GM23338 (cell line): ENCODE data around the gene PIK3R3. TPM values are rescaled to one million over a fixed set of nuclear protein-coding genes. Genes with fewer than 3 reads are reported as not detected.

ENCODE experiments used
- ATAC-seq: fragments of 200-7000 bp; cut with Tn5 transposase; 3 replicates; pipeline ENCODE4 v1.9.1; 2020
- DNase-seq: peaks from one replicate; pipeline ENCODE4 v3.0.0-alpha.2; 2015; ENCODE audit warnings: low spot score
- H2AFZ ChIP-seq: fragments of 200-600 bp; sonication (generic); 2 replicates; pipeline ENCODE4 v1.8.0; 2016; ENCODE audit warnings: antibody characterized with exemption, mild to moderate bottlenecking, moderate library complexity
- H3F3A ChIP-seq: fragments of 200-600 bp; sonication (generic); replicated peaks from 2 replicates; pipeline ENCODE4 v1.8.0; 2017; ENCODE audit warnings: antibody characterized with exemption, mixed run types, low read depth
- H3K27ac ChIP-seq: fragments of 200-600 bp; sonication (generic); 2 replicates; pipeline ENCODE4 v1.6.1; 2016; ENCODE audit warnings: low read depth
- H3K27me3 ChIP-seq: fragments of 200-600 bp; sonication (generic); 2 replicates; pipeline ENCODE4 v1.8.0; 2016; ENCODE audit warnings: mild to moderate bottlenecking, mixed run types, moderate library complexity; ENCODE audit not compliant: insufficient read depth
- H3K36me3 ChIP-seq: fragments of 200-600 bp; sonication (generic); 2 replicates; pipeline ENCODE4 v1.8.0; 2016; ENCODE audit warnings: mild to moderate bottlenecking; ENCODE audit not compliant: insufficient read depth
- H3K4me1 ChIP-seq: fragments of 200-600 bp; sonication (generic); 2 replicates; pipeline ENCODE4 v1.8.0; 2016; ENCODE audit warnings: mild to moderate bottlenecking, moderate library complexity; ENCODE audit not compliant: insufficient read depth
- H3K4me2 ChIP-seq: fragments of 200-600 bp; sonication (generic); 2 replicates; pipeline ENCODE4 v1.7.1; 2017; ENCODE audit warnings: mixed run types
- H3K4me3 ChIP-seq: fragments of 200-600 bp; sonication (generic); 2 replicates; pipeline ENCODE4 v1.6.1; 2016; ENCODE audit warnings: mixed run types
- H3K79me2 ChIP-seq: fragments of 200-600 bp; sonication (generic); replicated peaks from 2 replicates; pipeline ENCODE4 v1.8.0; 2017; ENCODE audit warnings: mild to moderate bottlenecking; ENCODE audit not compliant: insufficient read depth
- H3K9me2 ChIP-seq: fragments of 200-600 bp; sonication (generic); 2 replicates; pipeline ENCODE4 v1.8.0; 2017; ENCODE audit not compliant: insufficient read depth
- H4K20me1 ChIP-seq: fragments of 200-600 bp; sonication (generic); replicated peaks from 2 replicates; pipeline ENCODE4 v1.8.0; 2017; ENCODE audit warnings: mild to moderate bottlenecking; ENCODE audit not compliant: insufficient read depth
- H3K27ac Mint-ChIP-seq: 2 replicates; pipeline ENCODE4 v1.8.0; 2020; ENCODE audit warnings: inconsistent platforms, mild to moderate bottlenecking, moderate library complexity, mixed read lengths
- H3K27me3 Mint-ChIP-seq: 3 replicates; pipeline ENCODE4 v1.8.0; 2022; ENCODE audit warnings: low read depth, mild to moderate bottlenecking, moderate library complexity, mixed read lengths, inconsistent platforms; ENCODE audit not compliant: insufficient read depth, poor library complexity
- H3K36me3 Mint-ChIP-seq: 3 replicates; pipeline ENCODE4 v1.8.0; 2021; ENCODE audit warnings: low read depth, mild to moderate bottlenecking, inconsistent platforms, moderate library complexity, mixed read lengths
- H3K4me1 Mint-ChIP-seq: 3 replicates; pipeline ENCODE4 v1.8.0; 2020; ENCODE audit warnings: mild to moderate bottlenecking, inconsistent platforms, mixed read lengths
- H3K4me3 Mint-ChIP-seq: 3 replicates; pipeline ENCODE4 v1.8.0; 2021; ENCODE audit warnings: moderate library complexity, mild to moderate bottlenecking, inconsistent platforms, mixed read lengths
- H3K9me3 Mint-ChIP-seq: 3 replicates; pipeline ENCODE4 v1.8.0; 2020; ENCODE audit warnings: moderate library complexity, mild to moderate bottlenecking, inconsistent platforms, mixed read lengths
- CREB1 ChIP-seq: fragments of 250-450 bp; sonication (Bioruptor Pico); IDR thresholded peaks from 2 replicates; pipeline ENCODE4 v1.5.0; 2020; ENCODE audit warnings: low read depth, mild to moderate bottlenecking, moderate library complexity
- CTCF ChIP-seq, 2 experiments: fragments of 200-600 bp in 1 of 2; sonication (generic) in 1 of 2; conservative IDR thresholded peaks; 2 replicates each; pipeline versions ENCODE4 v1.5.1 to v1.6.1; 2016 to 2017; ENCODE audit warnings: antibody characterized with exemption in 2 of 2, low read depth in 2 of 2, mild to moderate bottlenecking in 2 of 2, moderate library complexity in 1 of 2
- ETS1 ChIP-seq: IDR thresholded peaks from 2 replicates; pipeline ENCODE4 v1.6.1; 2016; ENCODE audit warnings: antibody characterized with exemption
- EZH2 ChIP-seq: fragments of 200-600 bp; sonication (generic); IDR thresholded peaks from one replicate; pipeline ENCODE4 v1.8.0; 2017; ENCODE audit warnings: antibody characterized with exemption, mild to moderate bottlenecking, low read depth; ENCODE audit not compliant: unreplicated experiment
- EZH2phosphoT487 ChIP-seq: fragments of 200-600 bp; sonication (generic); IDR thresholded peaks from one replicate; pipeline ENCODE4 v1.8.1; 2018; ENCODE audit warnings: antibody characterized with exemption; ENCODE audit not compliant: unreplicated experiment
- JUNB ChIP-seq: IDR thresholded peaks from one replicate; pipeline ENCODE4 v1.6.1; 2016; ENCODE audit warnings: antibody characterized with exemption; ENCODE audit not compliant: unreplicated experiment
- NANOG ChIP-seq: IDR thresholded peaks from 2 replicates; pipeline ENCODE4 v1.6.1; 2016; ENCODE audit warnings: antibody characterized with exemption, borderline replicate concordance
- POLR2AphosphoS5 ChIP-seq: IDR thresholded peaks from 2 replicates; pipeline ENCODE4 v1.6.1; 2016; ENCODE audit warnings: antibody characterized with exemption, low read depth
- STAT1 ChIP-seq: IDR thresholded peaks from one replicate; pipeline ENCODE4 v1.6.1; 2016; ENCODE audit warnings: antibody characterized with exemption; ENCODE audit not compliant: unreplicated experiment
- ZNF114 ChIP-seq: fragments of 250-450 bp; sonication (Bioruptor Pico); IDR thresholded peaks from 2 replicates; pipeline ENCODE4 v1.5.0; 2020; ENCODE audit warnings: mild to moderate bottlenecking, moderate library complexity
- ZNF331 ChIP-seq: fragments of 250-450 bp; sonication (Bioruptor Pico); IDR thresholded peaks from 2 replicates; pipeline ENCODE4 v1.5.0; 2020; ENCODE audit warnings: low read depth, mild to moderate bottlenecking, moderate library complexity
- polyA plus RNA-seq: library from polyadenylated mRNA; unstranded; fragments of >200 nt; fragmentation: Nextera tagmentation; extraction: Ambion mirVana; gene quantifications from 2 replicates; pipeline ENCODE4 v1.2.1, GENCODE V29; 2016
- total RNA-seq: library from RNA; depleted of rRNA; stranded (reverse); fragments of >200 nt; shearing (Covaris generic); gene quantifications from 2 replicates; pipeline ENCODE4 v1.2.3, GENCODE V29; 2014
- TF ChIP-seq, protein P1 (sequence below): fragments of 250-450 bp; sonication (Bioruptor Pico); IDR thresholded peaks from 2 replicates; pipeline ENCODE4 v1.5.0; 2020; ENCODE audit warnings: mild to moderate bottlenecking, moderate library complexity

The PIK3R3 gene
- total and polyA plus RNA-seq, 2 experiments from 2014 or later: 7.5 to 8.6 TPM

DNA sequence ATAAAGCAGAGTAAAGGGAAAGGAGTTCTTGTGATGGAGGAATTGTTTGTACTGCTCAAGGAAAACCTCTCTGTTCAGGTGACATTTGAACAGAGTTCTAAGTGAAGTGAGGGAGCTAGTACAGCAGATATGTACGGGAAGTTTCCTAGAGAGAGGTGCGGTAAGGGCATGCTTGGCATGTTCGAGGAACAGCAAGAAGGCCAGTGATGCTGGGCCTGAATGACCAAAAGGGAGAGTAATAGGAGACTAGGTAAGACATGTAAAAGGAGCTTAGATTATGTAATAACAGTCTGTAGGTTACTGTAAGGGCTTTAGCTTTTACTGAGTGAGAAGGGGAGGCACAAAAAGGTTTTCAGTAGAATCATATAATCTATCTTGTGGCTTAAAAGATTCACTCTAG is 63.9 kb downstream of the PIK3R3 start (continued):
- TF ChIP-seq CTCF (conservative IDR thresholded peaks at IDR 0.05; ENCODE audit: low read depth in 2 of 2) (no peak), STAT1 (no peak), NANOG (no peak), ZNF331 (CRISPR knock-in tag) (no peak), CREB1 (CRISPR knock-in tag) (no peak), ETS1 (no peak)

- Histone ChIP-seq H3K36me3 (no peaks in the 10 kb centered on the region), H3K4me3 (no peak overlapping the region), H3F3A (no peaks in the 10 kb centered on the region), H4K20me1 (no peaks in the 10 kb centered on the region), H3K4me2 (no peak overlapping the region), H3K79me2 (no peaks in the 10 kb centered on the region), H3K27ac (no peak overlapping the region), H3K4me1 (no peaks in the 10 kb centered on the region), H2AFZ (no peak overlapping the region), H3K27me3 (no peaks in the 10 kb centered on the region), H3K9me2 (no peaks in the 10 kb centered on the region)
- no peak for ATAC-seq
- Mint-ChIP-seq H3K36me3 (no peaks in the 10 kb centered on the region), H3K27me3 (no peaks in the 10 kb centered on the region), H3K27ac (no peak overlapping the region), H3K4me1 (peaks cover 6% of the 10 kb centered on the region; the same call in 2 of the 3 replicates), H3K9me3 (no peaks in the 10 kb centered on the region), H3K4me3 (no peak overlapping the region)
- DNase-seq: no peak
- TF ChIP-seq NANOG (no peak), EZH2phosphoT487 (no peak), JUNB (no peak), ETS1 (no peak), CREB1 (CRISPR knock-in tag) (no peak), ZNF331 (CRISPR knock-in tag) (no peak), EZH2 (no peak), ZNF114 (no peak), STAT1 (no peak), POLR2AphosphoS5 (no peak)
- TF ChIP-seq, protein P1, sequence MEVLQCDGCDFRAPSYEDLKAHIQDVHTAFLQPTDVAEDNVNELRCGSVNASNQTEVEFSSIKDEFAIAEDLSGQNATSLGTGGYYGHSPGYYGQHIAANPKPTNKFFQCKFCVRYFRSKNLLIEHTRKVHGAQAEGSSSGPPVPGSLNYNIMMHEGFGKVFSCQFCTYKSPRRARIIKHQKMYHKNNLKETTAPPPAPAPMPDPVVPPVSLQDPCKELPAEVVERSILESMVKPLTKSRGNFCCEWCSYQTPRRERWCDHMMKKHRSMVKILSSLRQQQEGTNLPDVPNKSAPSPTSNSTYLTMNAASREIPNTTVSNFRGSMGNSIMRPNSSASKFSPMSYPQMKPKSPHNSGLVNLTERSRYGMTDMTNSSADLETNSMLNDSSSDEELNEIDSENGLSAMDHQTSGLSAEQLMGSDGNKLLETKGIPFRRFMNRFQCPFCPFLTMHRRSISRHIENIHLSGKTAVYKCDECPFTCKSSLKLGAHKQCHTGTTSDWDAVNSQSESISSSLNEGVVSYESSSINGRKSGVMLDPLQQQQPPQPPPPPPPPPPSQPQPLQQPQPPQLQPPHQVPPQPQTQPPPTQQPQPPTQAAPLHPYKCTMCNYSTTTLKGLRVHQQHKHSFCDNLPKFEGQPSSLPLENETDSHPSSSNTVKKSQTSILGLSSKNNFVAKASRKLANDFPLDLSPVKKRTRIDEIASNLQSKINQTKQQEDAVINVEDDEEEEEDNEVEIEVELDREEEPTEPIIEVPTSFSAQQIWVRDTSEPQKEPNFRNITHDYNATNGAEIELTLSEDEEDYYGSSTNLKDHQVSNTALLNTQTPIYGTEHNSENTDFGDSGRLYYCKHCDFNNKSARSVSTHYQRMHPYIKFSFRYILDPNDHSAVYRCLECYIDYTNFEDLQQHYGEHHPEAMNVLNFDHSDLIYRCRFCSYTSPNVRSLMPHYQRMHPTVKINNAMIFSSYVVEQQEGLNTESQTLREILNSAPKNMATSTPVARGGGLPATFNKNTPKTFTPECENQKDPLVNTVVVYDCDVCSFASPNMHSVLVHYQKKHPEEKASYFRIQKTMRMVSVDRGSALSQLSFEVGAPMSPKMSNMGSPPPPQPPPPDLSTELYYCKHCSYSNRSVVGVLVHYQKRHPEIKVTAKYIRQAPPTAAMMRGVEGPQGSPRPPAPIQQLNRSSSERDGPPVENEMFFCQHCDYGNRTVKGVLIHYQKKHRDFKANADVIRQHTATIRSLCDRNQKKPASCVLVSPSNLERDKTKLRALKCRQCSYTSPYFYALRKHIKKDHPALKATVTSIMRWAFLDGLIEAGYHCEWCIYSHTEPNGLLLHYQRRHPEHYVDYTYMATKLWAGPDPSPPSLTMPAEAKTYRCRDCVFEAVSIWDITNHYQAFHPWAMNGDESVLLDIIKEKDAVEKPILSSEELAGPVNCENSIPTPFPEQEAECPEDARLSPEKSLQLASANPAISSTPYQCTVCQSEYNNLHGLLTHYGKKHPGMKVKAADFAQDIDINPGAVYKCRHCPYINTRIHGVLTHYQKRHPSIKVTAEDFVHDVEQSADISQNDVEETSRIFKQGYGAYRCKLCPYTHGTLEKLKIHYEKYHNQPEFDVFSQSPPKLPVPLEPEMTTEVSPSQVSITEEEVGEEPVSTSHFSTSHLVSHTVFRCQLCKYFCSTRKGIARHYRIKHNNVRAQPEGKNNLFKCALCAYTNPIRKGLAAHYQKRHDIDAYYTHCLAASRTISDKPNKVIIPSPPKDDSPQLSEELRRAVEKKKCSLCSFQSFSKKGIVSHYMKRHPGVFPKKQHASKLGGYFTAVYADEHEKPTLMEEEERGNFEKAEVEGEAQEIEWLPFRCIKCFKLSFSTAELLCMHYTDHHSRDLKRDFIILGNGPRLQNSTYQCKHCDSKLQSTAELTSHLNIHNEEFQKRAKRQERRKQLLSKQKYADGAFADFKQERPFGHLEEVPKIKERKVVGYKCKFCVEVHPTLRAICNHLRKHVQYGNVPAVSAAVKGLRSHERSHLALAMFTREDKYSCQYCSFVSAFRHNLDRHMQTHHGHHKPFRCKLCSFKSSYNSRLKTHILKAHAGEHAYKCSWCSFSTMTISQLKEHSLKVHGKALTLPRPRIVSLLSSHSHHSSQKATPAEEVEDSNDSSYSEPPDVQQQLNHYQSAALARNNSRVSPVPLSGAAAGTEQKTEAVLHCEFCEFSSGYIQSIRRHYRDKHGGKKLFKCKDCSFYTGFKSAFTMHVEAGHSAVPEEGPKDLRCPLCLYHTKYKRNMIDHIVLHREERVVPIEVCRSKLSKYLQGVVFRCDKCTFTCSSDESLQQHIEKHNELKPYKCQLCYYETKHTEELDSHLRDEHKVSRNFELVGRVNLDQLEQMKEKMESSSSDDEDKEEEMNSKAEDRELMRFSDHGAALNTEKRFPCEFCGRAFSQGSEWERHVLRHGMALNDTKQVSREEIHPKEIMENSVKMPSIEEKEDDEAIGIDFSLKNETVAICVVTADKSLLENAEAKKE: no peak
These were observed 64.8 kb downstream of the PIK3R3 start for GRCh38 chr1:46067652-46068051.
